Right lobe of liver (tissue), 6 donors: ENCODE results near the gene RRP15. TPM values are rescaled to one million over a fixed set of nuclear protein-coding genes. Genes with fewer than 3 reads are reported as not detected.
"Not testable (repeated sequence)": the region's sequence is repeated elsewhere in the genome, so short reads cannot be mapped to it uniquely, and the experiment has no call there.

Experiments used
- ATAC-seq, 4 donors: fragments of 200-7000 bp; cut with Tn5 transposase; one replicate each; pipeline ENCODE4 v1.9.1; 2020; ENCODE audit warnings: mild to moderate bottlenecking in 4 of 4, moderate library complexity in 4 of 4
- DNase-seq, 3 donors: peaks; one replicate each; pipeline ENCODE4 v3.0.0-alpha.2; 2020
- H3K27ac ChIP-seq, 3 donors: fragments of 200-600 bp; one replicate each; pipeline ENCODE4 v1.8.0; 2022
- H3K27me3 ChIP-seq, 2 donors: fragments of 200-600 bp; one replicate each; pipeline ENCODE4 v1.8.0; 2022
- H3K36me3 ChIP-seq, 4 donors: fragments of 200-600 bp; sonication (generic) in 1 of 4; one replicate each; pipeline versions ENCODE4 v1.5.1 to v1.8.0; 2017 to 2022; ENCODE audit warnings: control low read depth in 1 of 4
- H3K4me1 ChIP-seq, 4 donors: fragments of 200-600 bp; sonication (generic) in 1 of 4; one replicate each; pipeline versions ENCODE4 v1.5.1 to v1.8.0; 2017 to 2022; ENCODE audit warnings: control low read depth in 1 of 4
- H3K4me3 ChIP-seq, 3 donors: fragments of 200-600 bp; one replicate each; pipeline ENCODE4 v1.8.0; 2022
- H3K9me3 ChIP-seq, 4 donors: fragments of 200-600 bp; sonication (generic) in 1 of 4; one replicate each; pipeline versions ENCODE4 v1.5.1 to v1.8.0; 2017 to 2022; ENCODE audit warnings: control low read depth in 1 of 4
- POLR2A ChIP-seq: fragments of 450-650 bp; IDR thresholded peaks from one replicate; pipeline ENCODE4 v1.6.1; 2017; ENCODE audit warnings: antibody characterized with exemption, mild to moderate bottlenecking
- WGBS: methylation state at CpG from one replicate; pipeline ENCODE4 v1.1.6; 2018; ENCODE audit warnings: low coverage, low lambda C conversion rate; ENCODE audit not compliant: insufficient coverage; ENCODE audit errors: missing lambda C conversion rate; 5-methylcytosine and 5-hydroxymethylcytosine counted together
- intact Hi-C, 2 donors: fragments of 100-400 bp; cut with DNase I; formaldehyde crosslinking; loops; one replicate each; pipeline versions ENCODE4 v1.11.2 to v1.14.1; 2022
- total RNA-seq, 6 experiments: library from RNA; depleted of rRNA in 2 of 6; stranded (reverse); fragments of >200 nt in 2 of 6; fragmentation: NEBNext Ultra II Directional in 3 of 6; extraction: Animal tissue kit (Norgen Biotek cat#: 25700) in 3 of 6; gene quantifications; one replicate each; pipeline versions ENCODE4 v1.1.0 to v1.2.4, GENCODE V29; 2016 to 2023
- TF ChIP-seq, protein P1 (sequence below), 4 donors: fragments of 200-600 bp in 3 of 4; fragments of 450-650 bp in 1 of 4; IDR thresholded peaks; one replicate each; pipeline versions ENCODE4 v1.5.1 to v1.8.0; 2016 to 2022; ENCODE audit warnings: antibody characterized with exemption in 4 of 4, mild to moderate bottlenecking in 2 of 4
- donor health status: DM: no; HTN: yes; CAD: no.
- donor health status: DM: no; HTN: no; CAD: no.
- donor health status: DM: no; HTN: no; CAD: no.
- donor health status: DM: no; HTN: yes; CAD: no.
- donor health status: DM: no; HTN: yes; CAD: no.

RRP15 gene
- total RNA-seq, 6 experiments from 2014 or later = 2.6 to 10.0 (median 5.4) TPM

DNA sequence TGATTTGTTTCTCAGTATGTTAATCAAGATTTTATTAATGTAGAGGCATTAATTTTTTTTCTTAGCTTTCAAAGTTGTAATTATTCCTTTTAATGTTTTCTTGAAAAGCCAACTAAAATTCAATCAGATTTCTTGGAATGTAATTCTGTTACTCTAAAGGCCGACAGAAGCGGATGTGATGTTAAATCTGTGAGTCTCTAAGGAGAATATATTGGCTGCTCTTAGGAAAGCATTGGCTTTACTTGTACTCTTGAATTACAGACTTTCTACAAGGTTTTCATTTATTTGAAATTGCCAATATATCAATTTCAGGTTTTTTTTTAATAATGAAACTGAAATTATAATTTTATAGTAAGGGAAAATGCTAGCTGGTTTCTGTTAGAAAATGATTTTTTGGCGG lies 29.2 kb downstream of the RRP15 start:
- H3K9me3 ChIP-seq = no peaks in the 10 kb centered on the region
- WGBS = 94% methylated on average over 3 of the region's 3 CpGs
- no peak overlapping the region for H3K27ac ChIP-seq
- no peaks in the 10 kb centered on the region for H3K4me1 ChIP-seq
- TF ChIP-seq, protein P1, sequence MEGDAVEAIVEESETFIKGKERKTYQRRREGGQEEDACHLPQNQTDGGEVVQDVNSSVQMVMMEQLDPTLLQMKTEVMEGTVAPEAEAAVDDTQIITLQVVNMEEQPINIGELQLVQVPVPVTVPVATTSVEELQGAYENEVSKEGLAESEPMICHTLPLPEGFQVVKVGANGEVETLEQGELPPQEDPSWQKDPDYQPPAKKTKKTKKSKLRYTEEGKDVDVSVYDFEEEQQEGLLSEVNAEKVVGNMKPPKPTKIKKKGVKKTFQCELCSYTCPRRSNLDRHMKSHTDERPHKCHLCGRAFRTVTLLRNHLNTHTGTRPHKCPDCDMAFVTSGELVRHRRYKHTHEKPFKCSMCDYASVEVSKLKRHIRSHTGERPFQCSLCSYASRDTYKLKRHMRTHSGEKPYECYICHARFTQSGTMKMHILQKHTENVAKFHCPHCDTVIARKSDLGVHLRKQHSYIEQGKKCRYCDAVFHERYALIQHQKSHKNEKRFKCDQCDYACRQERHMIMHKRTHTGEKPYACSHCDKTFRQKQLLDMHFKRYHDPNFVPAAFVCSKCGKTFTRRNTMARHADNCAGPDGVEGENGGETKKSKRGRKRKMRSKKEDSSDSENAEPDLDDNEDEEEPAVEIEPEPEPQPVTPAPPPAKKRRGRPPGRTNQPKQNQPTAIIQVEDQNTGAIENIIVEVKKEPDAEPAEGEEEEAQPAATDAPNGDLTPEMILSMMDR (IDR thresholded peaks at IDR 0.05) = no peak
- no peak for TF ChIP-seq POLR2A
- no peaks in the 10 kb centered on the region for H3K36me3 ChIP-seq
- ATAC-seq (no peak), DNase-seq (no peak)
- no peak overlapping the region for H3K4me3 ChIP-seq
- intact Hi-C loops = no loop called here
- H3K27me3 ChIP-seq = no peaks in the 10 kb centered on the region

DNA sequence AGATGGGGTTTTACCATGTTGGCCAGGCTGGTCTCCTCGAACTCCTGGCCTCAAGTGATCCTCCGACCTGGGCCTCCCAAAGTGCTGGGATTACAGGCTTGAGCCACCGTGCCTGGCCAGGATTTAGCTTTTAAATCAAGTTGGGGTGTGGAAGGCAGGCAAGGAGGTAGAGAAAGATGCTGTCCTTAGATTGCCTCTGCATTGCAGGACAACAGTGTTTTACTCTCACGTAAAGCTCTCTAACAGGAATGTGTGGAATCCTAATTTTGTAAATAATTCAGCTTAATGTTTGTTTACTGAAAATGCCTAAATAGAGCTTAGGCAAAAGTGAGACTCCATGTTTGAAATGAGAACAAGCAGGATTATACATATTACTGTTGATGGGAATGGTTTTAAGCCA lies 30.5 kb downstream of the RRP15 start:
- Histone ChIP-seq H3K4me1 (no peaks in the 10 kb centered on the region), H3K27me3 (no peaks in the 10 kb centered on the region), H3K36me3 (no peaks in the 10 kb centered on the region), H3K9me3 (no peaks in the 10 kb centered on the region), H3K4me3 (no peak overlapping the region), H3K27ac (no peak overlapping the region)
- DNase-seq (no peak), ATAC-seq (no peak)
- WGBS = 95% methylated on average over 4 of the region's 4 CpGs
- intact Hi-C loops = no loop called here
- TF ChIP-seq, protein P1 (IDR thresholded peaks at IDR 0.05) = no peak
- TF ChIP-seq POLR2A = no peak

DNA sequence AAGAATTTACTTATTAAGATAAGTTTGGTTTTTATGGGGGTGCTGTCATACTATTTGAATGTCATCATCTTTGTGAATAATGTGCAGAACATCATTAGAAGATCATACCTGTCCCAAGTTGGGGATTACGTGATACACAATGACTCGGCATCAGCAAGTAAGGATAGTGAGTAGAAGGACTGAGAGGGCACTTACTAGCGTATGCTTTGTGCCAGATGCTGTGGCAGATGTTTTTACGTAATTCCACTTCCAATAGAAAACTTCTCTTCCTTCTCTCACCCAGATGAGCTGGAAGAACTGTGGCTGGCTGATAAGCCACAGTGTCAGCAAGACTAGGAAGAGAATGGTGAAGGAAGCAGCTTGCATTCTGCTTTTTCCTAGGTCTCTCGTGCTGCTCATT lies 32.0 kb downstream of the RRP15 start:
- no peak for ATAC-seq

DNA sequence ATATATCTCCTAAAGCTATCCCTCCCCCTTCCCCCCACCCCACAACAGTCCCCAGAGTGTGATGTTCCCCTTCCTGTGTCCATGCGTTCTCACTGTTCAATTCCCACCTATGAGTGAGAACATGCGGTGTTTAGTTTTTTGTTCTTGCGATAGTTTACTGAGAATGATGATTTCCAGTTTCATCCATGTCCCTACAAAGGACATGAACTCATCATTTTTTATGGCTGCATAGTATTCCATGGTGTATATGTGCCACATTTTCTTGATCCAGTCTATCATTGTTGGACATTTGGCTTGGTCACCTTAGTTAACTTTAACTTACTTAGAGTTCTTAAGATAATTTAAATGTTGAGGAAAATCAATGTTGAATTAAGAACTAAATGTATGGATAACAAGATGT lies 35.1 kb downstream of the RRP15 start:
- H3K27me3 ChIP-seq, H3K4me3 ChIP-seq, ATAC-seq, H3K4me1 ChIP-seq, H3K9me3 ChIP-seq, DNase-seq, H3K36me3 ChIP-seq, intact Hi-C loops, H3K27ac ChIP-seq: not testable (repeated sequence)
- 94% methylated on average over 2 of the region's 3 CpGs for WGBS

More for the DNA sequence above, 32.0 kb downstream of the RRP15 start:
- Histone ChIP-seq H3K27me3 (no peaks in the 10 kb centered on the region), H3K9me3 (no peaks in the 10 kb centered on the region), H3K27ac (no peak overlapping the region), H3K36me3 (no peaks in the 10 kb centered on the region), H3K4me3 (no peak overlapping the region), H3K4me1 (no peaks in the 10 kb centered on the region)
- no peak for TF ChIP-seq POLR2A
- TF ChIP-seq, protein P1 (IDR thresholded peaks at IDR 0.05) = no peak
- 70% methylated on average over 5 of the region's 5 CpGs for WGBS
- intact Hi-C loops = no loop called here
- no peak for DNase-seq

DNA sequence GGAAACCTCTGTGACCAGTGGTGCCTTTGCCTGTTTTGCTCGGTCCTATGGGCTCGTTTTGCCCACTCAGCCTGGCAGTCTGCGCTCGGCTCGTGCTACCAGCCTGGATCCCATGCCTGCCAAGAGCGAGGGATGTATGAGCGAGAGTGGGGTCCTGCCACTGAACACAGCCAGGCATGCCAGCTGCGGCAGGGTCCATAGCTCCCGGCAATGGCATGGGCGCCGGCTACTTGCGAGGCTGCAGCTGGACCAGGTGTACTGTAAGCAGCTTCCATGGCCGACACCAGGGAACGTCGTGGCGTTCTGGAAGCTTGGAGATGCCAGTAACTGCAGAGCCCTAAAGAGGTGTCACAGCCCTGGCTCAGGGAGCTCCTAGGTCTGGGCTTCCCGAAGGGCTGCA lies 37.7 kb downstream of the RRP15 start:
- no peak for ATAC-seq
- peak in 1 of 3 donors; percentile 50 for DNase-seq
- no peaks in the 10 kb centered on the region for H3K9me3 ChIP-seq
- no peaks in the 10 kb centered on the region for H3K27me3 ChIP-seq
- WGBS = 98% methylated on average over 6 of the region's 17 CpGs
- intact Hi-C loops = no loop called here
- no peaks in the 10 kb centered on the region for H3K4me1 ChIP-seq
- TF ChIP-seq, protein P1 (IDR thresholded peaks at IDR 0.05) = no peak
- TF ChIP-seq POLR2A = no peak
- H3K4me3 ChIP-seq = no peak overlapping the region
- H3K27ac ChIP-seq = no peak overlapping the region
- H3K36me3 ChIP-seq = peaks cover 0 to 7% (median 1%) of the 10 kb centered on the region in 4 donors
